Bronchial epithelial cell (primary cell): ENCODE data around the gene CPSF4L. TPM values are rescaled to one million over a fixed set of nuclear protein-coding genes. Genes with fewer than 3 reads are reported as not detected.

ENCODE experiments used
- DNase-seq: peaks from one replicate; pipeline ENCODE4 v3.0.0-alpha.2; 2010; ENCODE audit warnings: low read depth
- FAIRE-seq: peaks from 2 replicates; lab custom pipeline; 2011; peaks lifted over from hg19 to GRCh38; lab: Jason Lieb, UNC
- H3K27me3 ChIP-seq: 2 replicates; pipeline ENCODE4 v1.5.1; 2011; ENCODE audit warnings: low read length; ENCODE audit not compliant: control insufficient read depth, insufficient read depth
- H3K36me3 ChIP-seq: 2 replicates; pipeline ENCODE4 v1.5.1; 2011; ENCODE audit warnings: low read length; ENCODE audit not compliant: control insufficient read depth, insufficient read depth
- H3K4me3 ChIP-seq: 2 replicates; pipeline ENCODE4 v1.5.1; 2011; ENCODE audit warnings: mild to moderate bottlenecking, low read depth, low read length, control low read depth
- total RNA-seq: library from RNA; depleted of rRNA; stranded (reverse); fragments of >200 nt; gene quantifications from 2 replicates; pipeline ENCODE4 v1.2.1, GENCODE V29; 2014
- TF ChIP-seq, protein P1 (sequence below): IDR thresholded peaks from 2 replicates; pipeline ENCODE4 v1.5.1; 2011; ENCODE audit warnings: mild to moderate bottlenecking, moderate library complexity, low read length, control low read depth, inconsistent platforms; ENCODE audit not compliant: insufficient read depth, severe bottlenecking

CPSF4L gene
- total RNA-seq, 1 donor from 2014 or later: not detected

- TF ChIP-seq, protein P1, sequence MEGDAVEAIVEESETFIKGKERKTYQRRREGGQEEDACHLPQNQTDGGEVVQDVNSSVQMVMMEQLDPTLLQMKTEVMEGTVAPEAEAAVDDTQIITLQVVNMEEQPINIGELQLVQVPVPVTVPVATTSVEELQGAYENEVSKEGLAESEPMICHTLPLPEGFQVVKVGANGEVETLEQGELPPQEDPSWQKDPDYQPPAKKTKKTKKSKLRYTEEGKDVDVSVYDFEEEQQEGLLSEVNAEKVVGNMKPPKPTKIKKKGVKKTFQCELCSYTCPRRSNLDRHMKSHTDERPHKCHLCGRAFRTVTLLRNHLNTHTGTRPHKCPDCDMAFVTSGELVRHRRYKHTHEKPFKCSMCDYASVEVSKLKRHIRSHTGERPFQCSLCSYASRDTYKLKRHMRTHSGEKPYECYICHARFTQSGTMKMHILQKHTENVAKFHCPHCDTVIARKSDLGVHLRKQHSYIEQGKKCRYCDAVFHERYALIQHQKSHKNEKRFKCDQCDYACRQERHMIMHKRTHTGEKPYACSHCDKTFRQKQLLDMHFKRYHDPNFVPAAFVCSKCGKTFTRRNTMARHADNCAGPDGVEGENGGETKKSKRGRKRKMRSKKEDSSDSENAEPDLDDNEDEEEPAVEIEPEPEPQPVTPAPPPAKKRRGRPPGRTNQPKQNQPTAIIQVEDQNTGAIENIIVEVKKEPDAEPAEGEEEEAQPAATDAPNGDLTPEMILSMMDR: no peak
- no peak for FAIRE-seq
- Histone ChIP-seq H3K27me3 (no peaks in the 10 kb centered on the region), H3K4me3 (no peak overlapping the region), H3K36me3 (no peaks in the 10 kb centered on the region)
- no peak for DNase-seq
These were observed 9.8 kb downstream of the CPSF4L start for GRCh38 chr17:73251871-73252270.

DNA sequence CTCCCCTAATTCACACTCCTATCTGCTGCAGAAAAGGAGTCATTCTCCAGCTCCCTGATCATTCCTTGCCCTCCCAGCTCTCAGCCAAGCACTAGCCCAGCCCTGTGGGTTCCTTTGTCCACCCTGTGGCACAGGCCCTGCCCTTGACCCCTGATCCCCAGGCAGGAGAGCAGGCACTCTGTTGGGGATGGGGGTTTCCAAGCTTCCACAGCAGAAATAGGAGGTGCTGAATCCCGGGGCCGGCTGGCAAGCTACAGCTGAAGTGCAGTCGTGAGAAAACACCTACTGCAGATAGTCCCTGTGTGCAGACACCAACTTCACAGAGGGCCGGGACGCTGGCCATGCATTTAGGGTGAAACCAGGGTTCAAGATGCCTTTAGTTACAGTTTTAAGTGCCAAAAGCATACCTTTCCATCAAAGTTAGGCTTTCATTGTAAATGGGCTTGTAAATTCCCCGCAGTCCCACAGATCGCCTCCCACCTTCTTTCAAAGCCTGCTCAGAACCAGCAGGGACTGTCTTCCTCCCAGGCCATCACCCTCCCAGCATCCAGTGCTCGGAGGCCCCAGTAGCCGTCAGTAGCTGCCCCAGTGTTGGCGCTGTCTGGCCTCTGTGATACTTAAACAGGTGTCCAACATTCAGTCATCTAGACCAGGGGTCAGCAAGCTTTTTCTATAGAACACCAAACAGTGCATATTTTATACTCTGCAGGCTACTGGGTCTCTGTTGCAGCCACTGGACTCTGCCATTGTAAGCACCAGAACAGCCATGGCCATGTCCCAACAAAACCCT, 10.6 kb downstream of the CPSF4L start:
- TF ChIP-seq, protein P1: no peak
- Histone ChIP-seq H3K27me3 (no peaks in the 10 kb centered on the region), H3K36me3 (no peaks in the 10 kb centered on the region), H3K4me3 (no peak overlapping the region)
- no peak for FAIRE-seq
- DNase-seq: no peak

DNA sequence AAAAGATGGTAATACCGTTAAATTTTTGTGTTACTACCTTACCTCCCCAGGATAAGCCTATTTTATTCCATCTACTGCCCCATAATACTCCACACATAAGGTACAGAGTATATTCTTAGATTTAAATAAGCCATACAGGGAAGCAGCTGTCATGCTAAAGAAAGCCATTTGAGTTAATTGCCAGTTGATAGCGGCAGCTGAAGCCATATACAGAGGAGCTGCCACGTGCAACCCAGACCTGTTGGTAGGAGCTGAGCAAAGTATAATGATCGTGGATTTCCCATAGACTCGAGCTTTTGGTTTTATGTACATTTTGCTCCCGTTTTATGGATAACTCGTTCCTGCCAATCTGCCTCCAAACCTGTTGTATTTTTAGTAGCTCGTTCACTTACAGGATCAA, 12.0 kb downstream of the CPSF4L start:
- TF ChIP-seq, protein P1: no peak
- no peak for FAIRE-seq
- Histone ChIP-seq H3K4me3 (no peak overlapping the region), H3K27me3 (no peaks in the 10 kb centered on the region), H3K36me3 (no peaks in the 10 kb centered on the region)
- no peak for DNase-seq

- TF ChIP-seq, protein P1: no peak
- H3K36me3 ChIP-seq: no peaks in the 10 kb centered on the region
- H3K4me3 ChIP-seq: no peak overlapping the region
- no peaks in the 10 kb centered on the region for H3K27me3 ChIP-seq
- FAIRE-seq: no peak
- no peak for DNase-seq
These were observed 13.1 kb downstream of the CPSF4L start for GRCh38 chr17:73248532-73248931.

DNA sequence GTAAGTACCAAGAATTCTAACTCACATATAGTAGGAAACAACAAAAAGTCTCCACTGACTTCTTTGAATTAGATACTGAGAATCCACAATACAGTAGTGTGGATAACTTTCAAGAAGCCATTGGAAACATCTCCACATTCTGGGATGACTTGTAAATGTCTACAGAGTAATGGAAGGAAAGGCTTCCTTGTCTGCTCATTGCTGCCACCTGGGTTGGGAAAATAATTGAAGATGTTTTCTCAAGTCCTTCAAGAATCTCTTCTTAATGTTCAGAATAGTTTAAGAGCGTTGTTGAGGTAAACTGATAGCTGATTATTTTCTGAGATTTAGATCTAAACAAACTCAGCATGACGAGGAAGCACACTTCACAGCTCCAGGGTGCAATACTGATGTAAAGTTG, 14.0 kb downstream of the CPSF4L start:
- FAIRE-seq (no peak), DNase-seq (no peak)

More for the DNA sequence above, 14.0 kb downstream of the CPSF4L start:
- Histone ChIP-seq H3K4me3 (no peak overlapping the region), H3K36me3 (peaks cover under 1% of the 10 kb centered on the region), H3K27me3 (no peaks in the 10 kb centered on the region)
- TF ChIP-seq, protein P1: no peak
